ENCODE results near the gene SSTR4. TPM values are rescaled to one million over a fixed set of nuclear protein-coding genes. Genes with fewer than 3 reads are reported as not detected.

SSTR4 gene
- total RNA-seq, 1 experiment from 2014 or later = not detected

GRCh38 chr20:23082846-23083552 is 47.9 kb downstream of the SSTR4 start:
- no peaks in the 10 kb centered on the region for H3K4me1 ChIP-seq (ENCODE audit: control insufficient read depth, insufficient read depth, low read length)
- BruUV-seq (replicated peaks) = no TSS peak
- H3K36me3 ChIP-seq (ENCODE audit: control insufficient read depth, insufficient read depth, low read length) = no peaks in the 10 kb centered on the region
- no peak for DNase-seq (ENCODE audit: low read depth, low spot score)
- CTCF ChIA-PET = no interaction called here
- POLR2A ChIA-PET = no interaction called here
- in situ Hi-C loops (cut with HindIII; ENCODE audit: low pct_unique_long_range_greater_than_20kb, low sequenced_read_pairs) = no loop called here
- peaks cover 9% of the 10 kb centered on the region for H3K27me3 ChIP-seq (ENCODE audit: control insufficient read depth, insufficient read depth, low read length)
- ATAC-seq = no peak
- no peaks in the 10 kb centered on the region for H3K9me3 ChIP-seq (ENCODE audit: control insufficient read depth, insufficient read depth, low read depth, low read length)
- no peak for TF ChIP-seq REST (IDR thresholded peaks at IDR 0.05; ENCODE audit: insufficient read depth in 1 of 2, low read depth in 2 of 2, low read length in 1 of 2)
- no peak for TF ChIP-seq SIN3A (IDR thresholded peaks at IDR 0.05; ENCODE audit: borderline replicate concordance, insufficient read depth, low read depth, low read length)
- TF ChIP-seq POLR2AphosphoS5 (IDR thresholded peaks at IDR 0.05; ENCODE audit: low read depth, low read length) = no peak
- TF ChIP-seq TCF7L2 (IDR thresholded peaks at IDR 0.05; ENCODE audit: low read depth, low read length) = no peak
- TF ChIP-seq CTCF (IDR thresholded peaks at IDR 0.05) = no peak
- H3K4me3 ChIP-seq (ENCODE audit: low read depth in 2 of 2, low read length in 2 of 2) = no peak overlapping the region
- intact Hi-C loops (cut with micrococcal nuclease; ENCODE audit: unreplicated experiment) = no loop called here
- H3K27ac ChIP-seq (ENCODE audit: low read length) = no peak overlapping the region

GRCh38 chr20:23083553-23084220 is 48.6 kb downstream of the SSTR4 start:
- H3K27ac ChIP-seq (ENCODE audit: low read length) = no peak overlapping the region
- H3K36me3 ChIP-seq (ENCODE audit: control insufficient read depth, insufficient read depth, low read length) = no peaks in the 10 kb centered on the region
- DNase-seq (ENCODE audit: low read depth, low spot score) (no peak), ATAC-seq (no peak)
- ChIA-PET CTCF (no interaction called here), POLR2A (no interaction called here)
- no peaks in the 10 kb centered on the region for H3K4me1 ChIP-seq (ENCODE audit: control insufficient read depth, insufficient read depth, low read length)
- in situ Hi-C loops (cut with HindIII; ENCODE audit: low pct_unique_long_range_greater_than_20kb, low sequenced_read_pairs) (no loop called here), intact Hi-C loops (cut with micrococcal nuclease; ENCODE audit: unreplicated experiment) (no loop called here)
- BruUV-seq (replicated peaks) = no TSS peak
- peaks cover 7% of the 10 kb centered on the region for H3K27me3 ChIP-seq (ENCODE audit: control insufficient read depth, insufficient read depth, low read length)
- TF ChIP-seq CTCF (IDR thresholded peaks at IDR 0.05) = no peak
- no peak for TF ChIP-seq POLR2AphosphoS5 (IDR thresholded peaks at IDR 0.05; ENCODE audit: low read depth, low read length)
- no peak for TF ChIP-seq REST (IDR thresholded peaks at IDR 0.05; ENCODE audit: insufficient read depth in 1 of 2, low read depth in 2 of 2, low read length in 1 of 2)
- TF ChIP-seq SIN3A (IDR thresholded peaks at IDR 0.05; ENCODE audit: borderline replicate concordance, insufficient read depth, low read depth, low read length) = no peak
- TF ChIP-seq TCF7L2 (IDR thresholded peaks at IDR 0.05; ENCODE audit: low read depth, low read length) = no peak
- no peaks in the 10 kb centered on the region for H3K9me3 ChIP-seq (ENCODE audit: control insufficient read depth, insufficient read depth, low read depth, low read length)
- no peak overlapping the region for H3K4me3 ChIP-seq (ENCODE audit: low read depth in 2 of 2, low read length in 2 of 2)

All from Panc1 (cell line).